Caki2 (cell line): ENCODE measurements around the gene SENP8. TPM values are rescaled to one million over a fixed set of nuclear protein-coding genes. Genes with fewer than 3 reads are reported as not detected.
A peak's percentile ranks its signal among the peaks of the same experiment; 100 is the strongest.
"Not testable (repeated sequence)": the region's sequence is repeated elsewhere in the genome, so short reads cannot be mapped to it uniquely, and the experiment has no call there.

Experiments used
- DNase-seq: peaks from one replicate; pipeline ENCODE4 v3.0.0-alpha.2; 2015; ENCODE audit warnings: low read depth
- in situ Hi-C: cut with HindIII; loops from 2 replicates; pipeline ENCODE4 v1.10.0; 2016; ENCODE audit warnings: low sequenced_read_pairs, low pct_unique_long_range_greater_than_20kb, mixed read lengths
- total RNA-seq: library from RNA; depleted of rRNA; stranded (reverse); fragments of >200 nt; shearing (Covaris generic); gene quantifications from 2 replicates; pipeline ENCODE4 v1.2.3, GENCODE V29; 2014; ENCODE audit warnings: low replicate concordance; rRNA removed

The SENP8 gene
- total RNA-seq: 2.1 and 5.7 TPM in 2 replicates

GRCh38 chr15:72118017-72118978 lies at the start of gene SENP8, which contains the start of gene MYO9A:
Gene SENP8 (plus strand): TSS chr15:72118403. CDS start chr15:72139624, 21,221 bp downstream.
Gene MYO9A (minus strand): TSS chr15:72118150. CDS start chr15:72046563, 71,587 bp downstream.
- in situ Hi-C loops: no loop called here
- DNase-seq: peak; percentile 97

GRCh38 chr15:72068856-72069255 lies 49.3 kb upstream of the SENP8 start:
- no peak for DNase-seq
- in situ Hi-C loops: no loop called here

GRCh38 chr15:72070817-72071447 lies 47.3 kb upstream of the SENP8 start:
- no peak for DNase-seq
- in situ Hi-C loops: no loop called here

- DNase-seq, in situ Hi-C loops: not testable (repeated sequence)
These were observed 46.8 kb upstream of the SENP8 start for GRCh38 chr15:72071448-72071825.

- no peak for DNase-seq
- in situ Hi-C loops: no loop called here
These were observed 43.7 kb upstream of the SENP8 start for GRCh38 chr15:72074335-72075060.

GRCh38 chr15:72077950-72078349 lies 40.3 kb upstream of the SENP8 start:
- no peak for DNase-seq
- in situ Hi-C loops: no loop called here

GRCh38 chr15:72078887-72079286 lies 39.3 kb upstream of the SENP8 start:
- no peak for DNase-seq
- in situ Hi-C loops: no loop called here

- in situ Hi-C loops: no loop called here
- DNase-seq: no peak
These were observed 36.0 kb upstream of the SENP8 start for GRCh38 chr15:72082176-72082575.

GRCh38 chr15:72086010-72086697 lies 32.0 kb upstream of the SENP8 start:
- no peak for DNase-seq
- in situ Hi-C loops: no loop called here

GRCh38 chr15:72086920-72087648 lies 31.1 kb upstream of the SENP8 start:
- in situ Hi-C loops: no loop called here
- no peak for DNase-seq

GRCh38 chr15:72092006-72092405 lies 26.2 kb upstream of the SENP8 start:
- in situ Hi-C loops: no loop called here
- DNase-seq: no peak

GRCh38 chr15:72092691-72093090 lies 25.5 kb upstream of the SENP8 start:
- in situ Hi-C loops: no loop called here

GRCh38 chr15:72096796-72097195 lies 21.4 kb upstream of the SENP8 start:
- DNase-seq: no peak
- in situ Hi-C loops: no loop called here

More at GRCh38 chr15:72092691-72093090, 25.5 kb upstream of the SENP8 start:
- DNase-seq: no peak

GRCh38 chr15:72098040-72098439 lies 20.2 kb upstream of the SENP8 start:
- in situ Hi-C loops: no loop called here
- DNase-seq: no peak

- no peak for DNase-seq
- in situ Hi-C loops: no loop called here
These were observed 19.0 kb upstream of the SENP8 start for GRCh38 chr15:72099155-72099554.

- DNase-seq, in situ Hi-C loops: not testable (repeated sequence)
These were observed 17.7 kb upstream of the SENP8 start for GRCh38 chr15:72100551-72100950.

GRCh38 chr15:72105111-72105510 lies 13.1 kb upstream of the SENP8 start:
- no peak for DNase-seq

More at GRCh38 chr15:72105111-72105510, 13.1 kb upstream of the SENP8 start:
- in situ Hi-C loops: no loop called here
